HG02798 (cell line): ENCODE results near the gene MAPK8IP2.
"Not testable (repeated sequence)": the region's sequence is repeated elsewhere in the genome, so short reads cannot be mapped to it uniquely, and the experiment has no call there.

Experiments used
- ATAC-seq: cut with Tn5 transposase; IDR thresholded peaks from one replicate; pipeline ENCODE4 v1.9.1; 2021; ENCODE audit warnings: mild to moderate bottlenecking; ENCODE audit not compliant: unreplicated experiment, poor library complexity

MAPK8IP2 gene

GRCh38 chr22:50628543-50629134 lies 28.0 kb downstream of the MAPK8IP2 start:
- no peak for ATAC-seq

DNA sequence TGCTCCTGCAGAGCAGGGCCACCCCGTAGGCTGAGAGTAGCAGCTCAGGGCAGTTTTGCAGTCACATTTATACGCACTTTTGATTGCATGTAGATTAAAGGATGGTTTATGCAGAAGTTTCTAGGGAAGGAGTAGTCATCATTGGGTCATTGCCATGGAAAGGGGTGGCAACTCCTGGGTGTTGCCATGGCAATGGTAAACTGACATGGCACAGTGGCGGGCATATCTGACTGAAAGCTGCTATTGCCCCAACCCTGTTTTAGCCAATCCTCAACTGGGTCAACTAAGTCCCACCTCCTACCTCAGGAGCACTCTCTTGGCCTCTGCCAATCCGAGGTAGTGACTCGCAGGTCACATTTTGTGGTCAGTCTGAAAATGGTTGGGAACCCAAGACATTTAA lies 29.8 kb downstream of the MAPK8IP2 start:
- ATAC-seq = no peak

GRCh38 chr22:50633086-50633485 lies 32.5 kb downstream of the MAPK8IP2 start:
- ATAC-seq = no peak

GRCh38 chr22:50633771-50634170 lies 33.2 kb downstream of the MAPK8IP2 start:
- ATAC-seq = no peak

DNA sequence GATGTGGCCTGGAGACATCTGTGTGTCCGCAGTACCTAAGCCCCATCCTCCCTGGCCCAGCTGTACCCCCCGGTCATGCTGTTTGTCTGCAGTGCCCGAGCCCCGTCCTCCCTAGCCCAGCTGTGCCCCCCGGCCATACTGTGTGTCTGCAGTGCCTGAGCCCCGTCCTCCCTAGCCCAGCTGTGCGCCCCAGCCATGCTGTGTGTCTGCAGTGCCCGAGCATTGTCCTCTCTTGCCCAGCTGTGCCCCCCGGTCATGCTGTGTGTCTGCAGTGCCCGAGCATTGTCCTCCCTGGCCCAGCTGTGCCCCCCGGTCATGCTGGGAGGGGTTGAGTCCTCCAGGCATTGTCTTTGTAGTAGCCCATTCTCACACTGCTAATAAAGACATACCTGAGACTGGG lies 35.0 kb downstream of the MAPK8IP2 start:
- ATAC-seq = no peak

DNA sequence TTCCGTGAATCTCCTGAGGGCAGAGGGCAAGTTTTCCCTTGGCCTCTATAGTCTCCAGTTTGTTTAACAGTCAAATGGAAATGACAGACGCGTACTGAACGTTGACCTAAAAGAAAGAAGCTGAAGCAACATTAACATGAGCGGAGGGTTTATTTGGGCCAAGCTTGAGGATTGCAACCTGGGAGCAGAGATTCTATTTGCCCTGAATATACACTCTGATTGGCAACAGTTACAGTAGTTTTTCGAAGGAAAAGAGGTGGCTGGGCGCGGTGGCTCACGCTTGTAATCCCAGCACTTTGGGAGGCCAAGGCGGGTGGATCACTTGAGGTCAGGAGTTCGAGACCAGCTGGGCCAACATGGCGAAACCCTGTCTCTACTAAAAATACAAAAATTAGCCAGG lies 39.7 kb downstream of the MAPK8IP2 start:
- not testable (repeated sequence) for ATAC-seq

- no peak for ATAC-seq
Measured at GRCh38 chr22:50640857-50641647, 40.5 kb downstream of the MAPK8IP2 start.

DNA sequence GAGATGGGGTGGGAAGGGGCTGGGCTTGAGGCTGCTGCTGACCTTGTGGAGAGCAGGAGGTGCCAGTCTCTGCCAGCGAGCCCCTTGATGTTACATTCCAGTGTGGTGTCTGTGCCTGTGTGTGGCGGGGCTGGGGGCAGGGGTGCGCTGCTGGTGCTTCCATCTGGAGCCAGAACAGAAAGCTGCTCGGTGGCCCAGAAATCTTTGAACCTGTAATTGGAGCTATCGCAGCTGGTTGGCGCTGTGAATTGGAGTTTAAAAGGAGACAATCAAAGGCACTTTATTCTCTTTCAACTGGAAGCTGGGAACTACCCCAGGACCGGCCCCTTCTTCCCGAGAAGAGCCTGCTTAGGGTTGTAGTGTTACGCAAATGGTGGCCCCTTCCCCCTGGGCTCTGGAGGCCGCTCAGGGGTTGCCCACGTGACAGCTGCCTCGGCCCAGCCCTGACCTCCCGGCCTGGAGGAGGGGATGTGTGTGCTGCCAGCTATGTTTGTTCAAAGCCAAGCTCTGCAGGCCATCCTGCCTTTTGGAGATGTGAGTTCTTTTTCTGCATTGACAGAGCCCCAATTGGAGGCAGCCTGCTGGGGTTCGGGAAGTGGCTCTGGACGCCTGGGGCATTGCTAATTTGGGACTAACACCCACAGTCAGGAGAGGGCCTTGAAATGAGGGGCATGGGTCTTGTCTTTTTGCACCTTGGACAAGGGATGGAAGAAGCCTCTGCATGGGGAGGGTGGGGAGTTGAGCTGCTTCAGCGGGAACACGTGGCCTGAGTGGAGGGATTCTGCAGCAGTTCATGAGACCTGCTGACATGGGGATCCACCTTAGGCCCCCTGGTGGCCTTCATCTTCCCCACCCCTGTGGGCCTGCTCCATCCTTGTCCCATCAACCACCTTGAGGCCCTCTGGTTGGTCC lies 41.4 kb downstream of the MAPK8IP2 start:
- ATAC-seq = no peak

DNA sequence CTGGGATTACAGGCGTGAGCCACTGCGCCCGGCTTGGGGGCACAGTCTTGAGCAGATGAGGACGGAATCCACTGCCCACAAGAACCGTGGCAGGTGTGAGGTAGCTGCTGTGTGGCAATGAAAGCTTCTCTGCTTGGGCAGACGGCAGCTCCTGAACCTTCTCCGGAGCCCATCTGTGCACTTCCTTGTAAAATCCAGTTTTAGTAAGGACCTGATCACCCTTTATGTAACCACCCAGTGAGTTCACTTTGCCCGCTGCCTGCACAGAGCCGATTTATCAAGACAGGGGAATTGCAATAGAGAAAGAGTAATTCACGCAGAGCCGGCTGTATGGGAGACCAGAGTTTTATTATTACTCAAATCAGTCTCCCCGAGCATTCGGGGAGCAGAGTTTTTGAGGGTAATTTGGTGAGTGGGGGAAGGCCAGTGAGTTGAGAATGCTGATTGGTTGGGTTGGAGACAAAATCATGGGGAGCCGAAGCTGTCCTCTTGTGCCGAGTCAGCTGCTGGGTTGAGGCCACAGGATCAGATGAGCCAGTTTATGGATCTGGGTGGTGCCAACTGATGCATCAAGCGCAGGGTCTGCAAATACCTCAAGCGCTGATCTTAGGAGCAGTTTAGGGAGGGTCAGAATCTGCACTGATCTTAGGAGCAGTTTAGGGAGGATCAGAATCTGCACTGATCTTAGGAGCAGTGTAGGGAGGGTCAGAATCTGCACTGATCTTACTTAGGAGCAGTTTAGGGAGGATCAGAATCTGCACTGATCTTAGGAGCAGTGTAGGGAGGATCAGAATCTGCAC lies 42.6 kb downstream of the MAPK8IP2 start:
- ATAC-seq = not testable (repeated sequence)

GRCh38 chr22:50643821-50644101 lies 43.2 kb downstream of the MAPK8IP2 start:
- ATAC-seq = not testable (repeated sequence)

DNA sequence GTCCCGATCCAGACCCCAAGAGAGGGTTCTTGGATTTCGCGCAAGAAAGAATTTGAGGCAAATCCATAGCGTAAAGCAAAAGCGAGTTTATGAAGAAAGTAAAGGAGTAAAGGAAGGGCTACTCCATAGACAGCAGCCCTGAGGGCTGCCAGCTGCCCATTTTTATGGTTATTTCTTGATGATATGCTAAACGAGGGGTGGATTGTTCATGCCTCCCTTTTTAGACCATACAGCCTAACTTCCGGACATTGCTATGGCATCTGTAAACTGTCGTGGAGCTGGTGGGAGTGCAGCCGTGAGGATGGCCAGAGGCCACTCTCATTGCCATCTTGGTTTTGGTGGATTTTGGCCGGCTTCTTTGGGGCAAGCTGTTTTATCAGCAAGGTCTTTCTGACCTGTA lies 52.7 kb downstream of the MAPK8IP2 start:
- no peak for ATAC-seq

DNA sequence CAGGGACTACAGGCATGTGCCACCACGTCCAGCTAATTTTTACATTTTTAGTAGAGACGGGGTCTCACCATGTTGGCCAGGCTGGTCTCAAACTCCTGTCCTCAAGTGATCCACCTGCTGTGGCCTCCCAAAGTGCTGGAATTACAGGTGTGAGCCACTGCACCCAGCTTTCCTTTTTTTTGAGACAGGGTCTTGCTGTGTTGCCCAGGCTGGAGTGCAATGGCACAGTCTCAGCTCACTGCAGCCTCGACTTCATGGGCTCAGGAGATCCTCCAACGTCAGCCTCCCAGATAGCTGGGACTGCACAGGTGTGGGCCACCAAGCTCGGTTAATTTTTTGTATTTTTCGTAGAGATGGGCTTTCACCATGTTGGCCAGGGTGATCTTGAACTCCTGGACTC lies 54.1 kb downstream of the MAPK8IP2 start:
- ATAC-seq = not testable (repeated sequence)

- no peak for ATAC-seq
Measured at GRCh38 chr22:50656122-50657070, 55.8 kb downstream of the MAPK8IP2 start.

DNA sequence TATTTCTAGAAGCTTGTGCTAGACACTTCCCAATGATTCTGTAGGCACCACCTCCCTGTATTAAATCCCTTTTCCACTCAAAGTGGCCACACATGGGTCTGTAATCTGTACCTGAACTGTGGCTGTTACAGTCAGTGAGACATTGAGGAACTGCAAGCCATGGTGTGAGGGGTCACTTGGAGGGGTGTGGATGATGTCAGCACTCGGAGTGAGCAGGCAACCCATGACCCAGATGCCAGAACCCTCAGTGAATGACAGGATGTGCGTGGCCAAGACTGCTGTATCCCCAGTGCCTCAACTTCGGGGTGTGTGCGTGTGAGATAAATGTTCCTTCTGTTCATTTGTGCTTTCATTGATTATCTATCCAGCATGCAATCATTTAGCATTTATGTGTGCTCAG lies 57.3 kb downstream of the MAPK8IP2 start:
- ATAC-seq = no peak

DNA sequence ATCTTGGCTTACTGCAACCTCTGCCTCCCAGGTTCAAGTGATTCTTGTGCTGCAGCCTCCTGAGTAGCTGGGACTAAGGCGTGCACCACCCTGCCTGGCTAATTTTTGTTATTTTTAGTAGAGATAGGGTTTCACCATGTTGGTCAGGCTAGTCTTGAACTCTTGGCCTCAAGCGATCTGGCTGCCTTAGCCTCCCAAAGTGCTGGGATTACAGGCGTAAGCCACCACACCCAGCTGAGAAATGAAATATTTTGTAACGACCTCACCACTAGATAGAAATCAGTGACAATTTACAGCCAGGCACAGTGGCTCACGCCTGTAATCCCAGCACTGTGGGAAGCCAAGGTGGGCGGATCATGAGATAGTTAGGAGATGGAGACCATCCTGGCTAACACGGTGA lies 59.1 kb downstream of the MAPK8IP2 start:
- not testable (repeated sequence) for ATAC-seq

- ATAC-seq = no peak
Measured at GRCh38 chr22:50660306-50660705, 59.7 kb downstream of the MAPK8IP2 start.
